HK-2 (cell line): ENCODE measurements around the gene DDX24.

Experiments used
- DNase-seq: peaks from one replicate; pipeline ENCODE4 v3.0.0-alpha.2; 2018; ENCODE audit not compliant: unreplicated experiment

DDX24 gene, protein sequence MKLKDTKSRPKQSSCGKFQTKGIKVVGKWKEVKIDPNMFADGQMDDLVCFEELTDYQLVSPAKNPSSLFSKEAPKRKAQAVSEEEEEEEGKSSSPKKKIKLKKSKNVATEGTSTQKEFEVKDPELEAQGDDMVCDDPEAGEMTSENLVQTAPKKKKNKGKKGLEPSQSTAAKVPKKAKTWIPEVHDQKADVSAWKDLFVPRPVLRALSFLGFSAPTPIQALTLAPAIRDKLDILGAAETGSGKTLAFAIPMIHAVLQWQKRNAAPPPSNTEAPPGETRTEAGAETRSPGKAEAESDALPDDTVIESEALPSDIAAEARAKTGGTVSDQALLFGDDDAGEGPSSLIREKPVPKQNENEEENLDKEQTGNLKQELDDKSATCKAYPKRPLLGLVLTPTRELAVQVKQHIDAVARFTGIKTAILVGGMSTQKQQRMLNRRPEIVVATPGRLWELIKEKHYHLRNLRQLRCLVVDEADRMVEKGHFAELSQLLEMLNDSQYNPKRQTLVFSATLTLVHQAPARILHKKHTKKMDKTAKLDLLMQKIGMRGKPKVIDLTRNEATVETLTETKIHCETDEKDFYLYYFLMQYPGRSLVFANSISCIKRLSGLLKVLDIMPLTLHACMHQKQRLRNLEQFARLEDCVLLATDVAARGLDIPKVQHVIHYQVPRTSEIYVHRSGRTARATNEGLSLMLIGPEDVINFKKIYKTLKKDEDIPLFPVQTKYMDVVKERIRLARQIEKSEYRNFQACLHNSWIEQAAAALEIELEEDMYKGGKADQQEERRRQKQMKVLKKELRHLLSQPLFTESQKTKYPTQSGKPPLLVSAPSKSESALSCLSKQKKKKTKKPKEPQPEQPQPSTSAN

DNA sequence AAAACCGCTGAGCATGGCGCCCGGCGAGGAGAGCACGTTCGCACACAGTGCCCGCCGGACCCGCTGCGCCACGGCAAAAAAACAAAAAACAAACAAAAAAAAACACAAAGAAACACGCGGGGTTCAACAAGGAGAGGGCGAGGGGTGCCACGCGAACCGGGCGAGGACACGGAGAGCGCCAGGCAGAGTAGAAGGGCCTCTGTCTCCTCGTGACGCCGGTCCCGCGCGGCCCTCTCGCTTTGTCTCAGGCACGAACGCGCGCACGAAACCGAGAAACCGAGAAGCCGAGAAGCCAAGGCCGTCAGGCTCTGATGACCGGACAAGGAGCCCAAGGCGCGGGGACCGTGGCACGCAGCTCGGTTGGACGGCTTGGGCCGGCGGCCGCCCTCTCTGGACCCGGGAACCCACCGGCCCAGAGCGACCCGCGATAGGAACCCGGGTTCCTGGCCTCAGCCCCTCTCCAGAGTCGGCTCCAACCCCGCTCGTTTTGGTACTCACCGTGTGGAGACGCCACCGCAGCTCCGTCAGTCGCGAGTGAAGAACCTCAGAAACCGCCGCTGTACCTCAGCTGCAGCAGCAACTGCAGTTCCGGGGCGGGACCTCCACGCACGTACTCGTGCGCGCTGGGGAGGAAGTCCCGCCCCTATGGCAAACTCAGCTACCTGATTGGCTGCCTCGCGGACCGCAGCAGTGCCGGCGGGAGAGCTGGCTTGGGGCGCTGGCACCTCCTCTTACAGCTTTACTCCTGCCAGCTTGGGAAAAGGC lies at the start of gene DDX24, which contains the start of gene IFI27L1:
TSS of gene DDX24 (minus strand) at position 582 of the 765 bp plus-strand sequence. CDS start 1,460 bp downstream, outside the sequence.
TSS of gene IFI27L1 (plus strand) at position 690 of the 765 bp plus-strand sequence. CDS start 15,628 bp downstream, outside the sequence.
- DNase-seq: peak; percentile 96

DNA sequence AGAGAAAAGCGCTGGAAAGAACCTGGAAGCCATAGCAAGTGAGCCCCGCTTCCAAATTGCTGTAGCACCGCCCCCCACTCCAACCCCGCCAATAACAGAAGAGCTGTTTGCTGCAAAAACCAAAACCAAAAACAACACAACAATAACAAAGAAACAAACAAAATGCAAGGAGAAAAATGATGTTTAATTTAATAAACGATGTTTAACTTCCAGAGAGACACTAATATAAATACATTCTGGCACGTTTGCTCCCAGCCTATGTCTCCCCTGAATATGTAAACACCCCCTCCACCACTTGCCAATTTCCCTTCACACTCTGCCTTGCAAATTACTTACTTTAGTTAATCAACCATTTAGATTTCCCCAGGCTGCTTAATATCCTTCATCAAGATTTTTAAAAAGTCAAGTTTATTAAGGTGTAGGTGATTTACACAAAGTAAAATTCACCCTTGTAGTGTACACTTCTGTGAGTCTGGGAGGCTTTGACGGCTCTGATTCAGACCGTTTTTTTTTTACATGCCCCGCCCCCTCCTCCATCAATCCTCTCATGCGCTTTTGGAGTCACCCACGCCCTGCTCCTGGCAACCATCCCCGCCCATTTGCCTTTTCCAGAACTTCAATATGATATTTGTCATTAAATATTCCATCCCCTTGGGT lies 48.9 kb upstream of the DDX24 start:
- peak; percentile 17 for DNase-seq

DNA sequence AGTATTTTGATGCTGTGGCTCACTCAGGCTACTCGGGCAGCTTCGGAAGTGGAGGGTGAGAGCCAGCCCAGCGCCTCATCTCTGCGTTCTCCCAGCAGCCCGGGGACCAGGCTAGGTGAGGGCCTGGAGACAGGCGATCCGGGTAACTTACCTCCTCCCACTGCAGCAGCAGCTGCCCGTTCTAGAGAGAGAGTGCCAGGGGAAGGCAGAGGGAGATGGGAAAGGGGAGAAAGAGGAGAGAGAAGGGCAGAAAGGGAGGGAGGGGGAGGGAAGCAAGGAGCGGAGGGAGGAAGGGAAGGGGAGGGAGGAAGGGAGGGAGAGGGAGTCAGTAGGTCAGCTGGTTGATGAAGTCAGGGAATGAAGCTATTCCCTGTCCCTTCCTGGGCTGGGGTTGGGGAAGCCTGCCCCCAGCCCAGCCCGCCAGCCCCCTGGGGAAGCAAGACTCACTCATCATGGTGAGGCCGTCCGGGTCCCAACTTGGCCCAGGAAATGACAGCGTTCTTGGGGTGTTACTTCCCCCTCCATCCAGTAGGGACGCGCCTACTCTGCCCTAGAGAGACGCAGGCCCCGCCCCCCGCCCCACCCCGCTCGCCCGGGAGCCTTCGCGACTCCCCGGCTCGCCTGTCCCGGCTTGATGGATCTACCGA lies 48.2 kb upstream of the DDX24 start, which contains the start of gene IFI27L2:
TSS of gene IFI27L2 (minus strand) at position 494 of the 647 bp plus-strand sequence. CDS start at position 454, 40 bp downstream.
- DNase-seq: peak; percentile 80

DNA sequence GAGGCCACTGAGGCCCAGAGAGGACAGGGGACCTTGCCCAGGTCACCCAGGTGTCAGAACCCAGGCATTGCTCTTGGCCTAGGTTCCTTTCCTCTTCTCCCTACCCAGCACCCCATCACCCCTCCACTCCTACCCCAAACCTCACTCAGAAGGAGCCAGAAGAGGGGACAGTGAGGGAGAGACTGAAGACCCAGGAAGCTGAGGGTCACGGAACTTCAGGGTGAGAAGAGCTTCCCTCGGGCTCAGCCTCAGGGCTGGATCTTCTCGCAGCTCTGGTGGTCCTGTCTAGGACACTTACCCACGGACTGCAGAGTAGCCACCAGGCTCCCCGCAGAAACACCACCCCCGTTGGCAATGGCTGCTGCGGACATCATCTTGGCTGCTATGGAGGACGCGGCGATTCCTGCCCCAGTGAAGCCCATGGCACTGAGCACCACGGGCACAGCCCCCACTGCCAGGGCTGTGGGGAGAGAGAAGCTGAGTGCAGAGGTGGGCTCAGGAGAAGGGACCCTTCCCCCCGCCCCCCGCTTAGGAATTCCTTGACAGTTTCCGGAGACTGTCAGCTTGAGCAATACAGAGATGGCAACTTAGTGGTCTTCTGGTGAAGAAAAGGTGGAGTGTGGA lies 47.3 kb upstream of the DDX24 start:
- no peak for DNase-seq

DNA sequence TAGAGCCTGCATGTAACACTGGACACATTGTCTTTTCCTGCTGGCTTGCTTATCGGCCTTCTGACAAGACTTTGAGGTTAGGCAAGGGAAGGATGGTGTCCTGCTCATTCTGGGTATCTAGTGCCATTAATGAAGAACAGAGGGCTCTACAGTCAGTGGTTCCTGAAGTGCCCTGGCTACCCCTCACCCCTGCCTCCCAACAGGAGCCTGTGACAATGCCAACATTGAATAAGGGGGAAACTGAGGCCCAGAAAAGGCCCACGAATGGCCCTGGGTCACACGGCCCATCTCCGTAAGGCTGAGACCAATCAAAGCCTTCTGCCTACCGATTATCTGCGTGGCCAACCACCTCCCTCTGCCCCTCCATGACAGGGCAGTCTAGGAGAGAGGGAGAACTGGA lies 46.3 kb upstream of the DDX24 start:
- no peak for DNase-seq

DNA sequence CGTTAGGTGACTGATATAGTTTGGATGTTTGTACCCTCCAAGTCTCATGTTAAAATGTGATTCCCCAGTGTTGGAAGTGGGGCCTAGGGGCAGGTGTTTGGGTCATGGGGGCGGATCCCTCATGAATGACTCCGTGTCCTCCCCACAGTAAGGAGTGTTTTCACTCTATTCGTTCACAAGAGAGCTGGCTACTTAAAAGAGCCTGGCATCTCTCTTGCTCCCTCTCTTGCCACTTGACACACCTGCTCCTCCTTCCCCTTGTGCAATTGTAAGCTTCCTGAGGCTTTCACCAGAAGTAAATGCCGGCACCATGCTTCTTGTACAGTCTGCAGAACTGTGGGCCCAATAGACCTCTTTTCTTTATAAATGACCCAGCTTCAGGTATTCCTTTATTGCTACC lies 45.8 kb upstream of the DDX24 start:
- no peak for DNase-seq

DNA sequence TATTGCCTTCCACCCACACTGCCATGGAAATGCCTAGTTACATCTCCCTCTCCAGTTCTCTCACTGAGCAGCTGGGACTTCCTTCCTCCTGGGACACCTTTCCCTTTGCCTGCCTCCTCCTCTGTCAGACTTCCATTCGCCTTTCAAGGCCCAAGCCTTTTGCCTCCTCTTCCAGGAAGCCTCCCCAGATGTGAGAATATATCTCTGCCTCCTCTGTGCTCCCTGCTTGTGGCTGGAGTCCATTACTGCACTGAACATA lies 45.3 kb upstream of the DDX24 start:
- no peak for DNase-seq

DNA sequence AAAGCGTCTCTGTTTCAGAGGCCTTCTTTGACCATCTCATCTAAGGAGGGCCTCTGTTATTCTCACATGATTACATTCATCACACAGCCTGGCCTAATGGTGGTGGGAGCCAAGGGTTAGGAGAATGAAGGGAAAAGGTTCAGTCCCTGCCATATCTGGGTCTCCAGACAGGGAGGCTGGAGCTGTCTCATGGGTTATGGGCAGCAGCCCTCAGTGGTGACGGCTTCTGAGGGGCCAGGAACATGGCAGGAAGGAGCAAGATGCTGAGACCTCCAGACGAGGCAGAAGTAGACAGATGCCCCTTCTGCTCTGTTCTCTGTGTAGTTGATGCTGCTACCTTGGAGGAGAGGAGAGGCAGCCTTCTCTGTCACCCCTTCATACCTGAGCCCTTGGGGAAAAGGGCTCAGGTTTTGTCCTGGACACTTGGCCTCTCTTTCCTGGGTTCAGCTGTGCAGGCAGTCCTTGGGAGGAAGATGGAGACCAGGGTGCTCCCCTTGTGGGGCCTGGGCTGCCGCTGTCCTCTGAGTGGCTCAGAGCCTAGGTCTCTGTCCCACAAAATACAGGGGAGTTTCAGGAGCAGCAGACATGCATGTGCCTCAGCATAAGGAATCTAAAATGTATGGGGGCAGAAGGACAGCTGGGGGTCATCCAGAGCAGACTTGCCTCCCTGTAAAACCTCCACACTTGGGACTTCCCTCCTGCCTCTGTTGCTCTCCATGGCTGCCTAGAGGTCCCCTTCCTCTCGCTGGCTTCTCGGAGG lies 44.8 kb upstream of the DDX24 start:
- DNase-seq: no peak

DNA sequence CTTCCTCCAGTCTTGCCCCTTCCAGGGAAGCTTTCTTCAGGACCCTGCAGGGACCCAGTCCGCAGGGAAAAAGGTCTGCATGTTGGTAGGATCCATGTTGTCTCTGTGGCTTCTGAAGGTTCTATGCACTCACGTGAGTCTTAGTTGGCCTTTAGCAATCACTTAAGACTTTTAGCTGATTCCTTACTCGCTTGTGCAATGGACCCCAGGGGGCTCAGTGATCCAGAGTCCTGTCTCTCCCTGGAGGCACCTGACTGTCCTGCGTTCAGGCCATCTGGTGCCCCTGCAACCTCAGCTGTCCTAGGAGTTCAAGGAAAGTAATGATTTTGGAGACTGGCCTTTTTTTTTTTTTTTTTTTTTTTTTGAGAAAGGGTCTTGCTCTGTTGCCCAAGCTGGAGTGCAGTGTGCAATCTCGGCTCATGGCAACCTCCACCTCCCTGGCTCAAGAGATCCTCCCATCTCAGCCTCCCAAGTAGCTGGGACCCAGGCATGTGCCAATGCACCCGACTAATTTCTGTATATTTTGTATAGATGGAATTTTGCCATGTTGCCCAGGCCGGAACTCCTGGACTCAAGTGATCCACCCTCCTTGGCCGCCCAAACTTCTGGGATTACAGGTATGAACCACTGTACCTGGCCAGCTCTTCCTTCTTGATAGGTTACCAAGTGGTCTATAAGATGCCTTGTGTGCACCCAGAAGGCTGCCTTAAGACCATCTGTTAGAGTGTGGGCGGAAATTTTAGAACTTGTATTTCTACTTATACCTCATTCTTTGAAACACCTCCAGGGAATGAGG lies 43.8 kb upstream of the DDX24 start:
- DNase-seq: no peak

DNA sequence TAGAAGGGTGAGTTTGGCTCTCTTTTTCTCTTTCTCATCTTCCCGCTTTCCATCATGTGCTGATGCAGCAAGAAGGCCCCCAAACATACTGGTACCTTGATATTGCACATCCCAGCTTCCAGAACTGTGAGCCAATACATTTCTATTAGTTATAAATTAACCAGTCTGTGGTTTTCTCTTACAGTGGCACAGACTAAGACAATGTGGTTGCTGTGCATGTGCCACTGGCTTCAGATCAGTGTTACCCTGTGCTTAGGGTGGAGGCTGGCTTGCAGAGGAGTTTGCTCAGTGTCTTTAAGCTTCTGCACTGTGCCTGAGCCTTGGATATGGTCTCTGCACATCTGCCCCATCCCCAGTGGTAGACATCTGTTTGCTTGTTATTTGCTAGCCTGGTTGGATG lies 42.9 kb upstream of the DDX24 start:
- DNase-seq: no peak

DNA sequence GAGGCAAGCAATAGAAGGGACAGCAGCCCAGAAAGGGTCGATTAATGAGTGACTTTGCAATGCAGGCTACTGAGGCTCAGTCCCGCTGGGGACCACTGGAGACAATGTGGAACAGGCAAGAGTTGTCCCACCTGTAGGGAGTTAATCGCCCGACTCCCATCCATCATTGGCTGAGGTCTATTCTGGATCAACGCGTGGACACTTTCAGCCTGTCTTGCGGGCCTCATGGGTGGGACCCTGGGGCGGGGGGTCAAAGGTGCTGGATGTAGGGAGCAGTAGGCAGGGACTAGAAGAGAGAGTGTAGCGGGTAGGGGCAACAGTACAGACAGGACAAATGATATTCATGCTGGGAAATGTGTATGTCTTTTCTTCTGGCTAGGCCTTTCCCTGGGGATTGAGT lies 42.3 kb upstream of the DDX24 start:
- DNase-seq: no peak

DNA sequence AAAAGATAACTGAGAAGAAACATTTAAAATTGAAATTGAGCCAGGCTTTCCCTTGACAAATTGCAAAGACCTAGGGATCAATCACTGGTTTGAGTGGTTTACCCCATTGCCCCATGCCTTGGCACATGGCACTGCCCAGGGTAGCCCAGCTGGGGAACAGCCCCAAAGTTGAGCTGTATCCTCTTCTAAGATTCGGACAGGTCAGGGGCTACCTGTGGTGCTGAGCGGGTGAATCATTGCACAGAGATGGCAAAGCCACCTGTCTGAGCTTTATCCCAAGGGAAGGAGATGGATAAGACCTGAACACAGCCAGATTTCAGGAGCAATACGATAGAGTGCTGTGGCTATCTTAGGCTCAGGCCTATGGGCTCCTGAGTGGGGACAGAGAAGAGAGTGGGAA lies 41.4 kb upstream of the DDX24 start:
- DNase-seq: no peak

DNA sequence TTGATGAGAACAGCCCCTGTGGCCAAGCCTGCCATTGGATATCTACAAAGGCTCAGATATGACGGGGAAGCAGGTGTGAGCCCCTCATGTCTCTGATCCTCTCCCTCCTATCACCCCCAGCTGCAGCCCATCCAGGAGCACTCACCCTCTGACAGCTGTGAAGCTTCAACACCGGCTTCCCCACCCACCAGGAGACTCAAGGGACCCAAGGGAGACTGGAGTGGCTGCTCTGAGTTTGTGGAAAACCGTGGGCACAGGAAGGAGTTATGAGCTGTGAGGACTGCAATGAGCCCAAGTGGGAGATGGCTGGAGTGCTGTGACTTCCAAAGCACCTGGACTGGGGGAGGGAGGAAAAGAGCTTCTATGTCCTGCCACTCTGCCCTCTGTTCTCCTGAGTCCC lies 40.5 kb upstream of the DDX24 start:
- no peak for DNase-seq

DNA sequence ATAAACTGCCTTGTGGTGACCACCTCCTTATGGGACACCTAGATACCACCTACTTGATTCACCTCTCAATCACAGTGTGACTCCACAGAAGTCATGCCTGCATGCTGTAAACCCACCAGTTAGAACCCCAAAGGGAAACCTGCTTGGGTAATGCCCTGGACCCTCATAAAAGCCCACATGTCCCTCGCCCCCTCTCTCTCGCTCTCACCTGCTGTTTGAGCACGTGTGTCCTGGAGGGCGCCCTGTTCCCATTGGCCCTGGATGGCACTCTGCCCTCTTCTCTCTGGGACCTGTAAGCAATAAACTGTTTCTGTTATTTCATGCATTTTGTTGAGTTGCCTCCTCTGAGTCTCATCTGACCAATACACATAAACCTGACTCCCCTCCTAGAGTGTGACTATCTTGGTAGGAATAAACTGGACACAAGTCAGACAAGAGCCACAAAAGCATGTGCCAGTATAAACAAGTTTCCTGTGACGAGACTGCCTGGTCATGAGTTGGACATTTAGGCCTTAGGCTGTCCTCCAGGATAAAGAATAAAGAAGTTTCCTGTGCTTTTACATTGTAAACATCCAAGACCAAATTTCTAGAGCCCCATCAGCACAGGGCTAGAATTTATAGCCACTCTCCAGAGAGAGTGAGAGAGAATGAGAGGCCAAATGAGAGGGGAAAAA lies 39.8 kb upstream of the DDX24 start:
- no peak for DNase-seq

DNA sequence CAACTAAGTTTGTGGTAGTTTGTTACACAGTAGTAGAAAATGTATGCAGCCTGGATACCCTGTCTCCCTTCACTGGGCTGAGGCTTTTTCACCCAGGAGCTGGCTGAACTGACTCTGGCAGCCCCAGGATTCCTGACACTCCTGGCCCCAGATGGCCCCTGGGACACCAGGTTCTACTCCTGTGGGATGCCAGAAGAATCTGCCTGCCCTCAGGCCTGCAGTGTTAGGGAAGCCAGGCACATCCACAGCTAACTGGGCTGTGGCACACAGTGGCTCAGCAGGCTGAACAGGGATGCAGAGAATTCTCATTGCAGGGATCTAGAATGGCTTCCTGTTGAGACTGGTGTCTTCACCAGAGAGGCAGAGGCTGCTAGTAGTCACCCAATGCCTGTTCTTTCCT lies 38.1 kb upstream of the DDX24 start:
- no peak for DNase-seq

DNA sequence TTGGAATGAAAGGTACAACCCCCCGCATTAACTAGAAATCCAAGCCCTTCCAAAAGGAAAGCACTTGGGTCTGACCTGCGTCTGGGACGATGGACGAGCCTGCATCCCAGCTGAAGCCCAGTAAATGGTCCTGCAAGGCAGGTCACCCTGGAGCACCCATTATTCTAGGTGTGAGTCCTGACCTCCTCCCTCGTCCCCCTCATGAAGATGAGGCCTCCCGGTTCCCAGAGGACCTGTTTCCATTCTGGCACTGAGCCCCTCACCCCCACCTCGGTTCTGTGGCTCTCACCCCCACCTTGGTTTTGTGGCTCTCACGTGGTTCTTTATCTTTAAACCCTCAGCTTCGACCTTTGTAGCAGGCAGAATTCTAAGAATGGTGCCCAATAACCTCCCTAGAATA lies 36.9 kb upstream of the DDX24 start:
- DNase-seq: no peak

DNA sequence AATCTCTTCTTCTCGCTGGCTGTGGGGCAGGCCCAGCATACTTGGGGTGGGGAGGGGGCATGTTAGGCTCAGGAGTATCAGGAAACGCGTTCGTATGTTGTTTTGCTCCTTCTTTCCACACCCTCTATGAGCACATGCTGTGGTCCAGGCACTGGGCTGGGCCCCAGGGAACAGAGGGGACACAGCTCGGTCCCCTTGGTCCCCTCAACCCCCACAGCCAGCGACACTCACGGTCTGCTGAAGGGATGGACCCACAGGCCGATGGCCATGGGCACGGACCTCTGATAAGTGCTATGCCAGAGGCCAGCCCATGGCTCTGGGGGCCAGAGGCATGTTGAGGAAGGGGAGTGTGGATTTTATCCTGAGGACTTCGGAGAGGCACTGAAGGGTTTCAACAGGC lies 35.7 kb upstream of the DDX24 start:
- DNase-seq: no peak

DNA sequence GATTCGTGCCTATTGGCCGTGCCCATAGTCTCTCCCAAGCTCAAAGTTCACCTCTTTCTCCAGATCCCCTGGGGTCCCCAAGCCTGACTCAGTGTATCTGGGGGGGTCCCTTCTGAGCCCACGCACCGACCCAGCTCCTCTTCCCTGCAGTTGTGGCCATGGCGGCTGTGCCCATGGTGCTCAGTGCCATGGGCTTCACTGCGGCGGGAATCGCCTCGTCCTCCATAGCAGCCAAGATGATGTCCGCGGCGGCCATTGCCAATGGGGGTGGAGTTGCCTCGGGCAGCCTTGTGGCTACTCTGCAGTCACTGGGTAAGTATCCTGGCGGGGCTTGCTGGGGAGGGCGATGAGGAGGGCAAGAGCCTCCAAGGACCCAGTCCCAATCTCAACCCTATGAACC lies 34.6 kb upstream of the DDX24 start:
- DNase-seq: no peak
